GM18951 (cell line): ENCODE results near the gene ALPP.
"Not testable (repeated sequence)": the region's sequence is repeated elsewhere in the genome, so short reads cannot be mapped to it uniquely, and the experiment has no call there.

ENCODE experiments used
- POLR2A ChIP-seq: IDR thresholded peaks from 4 replicates; pipeline ENCODE4 v1.6.1; 2011; ENCODE audit warnings: mild to moderate bottlenecking; ENCODE audit not compliant: insufficient read length, insufficient read depth; ENCODE audit errors: extremely low read depth
- in situ Hi-C: fragments of 300-500 bp; cut with MboI; formaldehyde crosslinking; loops from one replicate; pipeline ENCODE4 v1.12.0; 2022; ENCODE audit warnings: low sequenced_read_pairs, mixed read lengths, inconsistent platforms; ENCODE audit not compliant: unreplicated experiment

Gene ALPP

DNA sequence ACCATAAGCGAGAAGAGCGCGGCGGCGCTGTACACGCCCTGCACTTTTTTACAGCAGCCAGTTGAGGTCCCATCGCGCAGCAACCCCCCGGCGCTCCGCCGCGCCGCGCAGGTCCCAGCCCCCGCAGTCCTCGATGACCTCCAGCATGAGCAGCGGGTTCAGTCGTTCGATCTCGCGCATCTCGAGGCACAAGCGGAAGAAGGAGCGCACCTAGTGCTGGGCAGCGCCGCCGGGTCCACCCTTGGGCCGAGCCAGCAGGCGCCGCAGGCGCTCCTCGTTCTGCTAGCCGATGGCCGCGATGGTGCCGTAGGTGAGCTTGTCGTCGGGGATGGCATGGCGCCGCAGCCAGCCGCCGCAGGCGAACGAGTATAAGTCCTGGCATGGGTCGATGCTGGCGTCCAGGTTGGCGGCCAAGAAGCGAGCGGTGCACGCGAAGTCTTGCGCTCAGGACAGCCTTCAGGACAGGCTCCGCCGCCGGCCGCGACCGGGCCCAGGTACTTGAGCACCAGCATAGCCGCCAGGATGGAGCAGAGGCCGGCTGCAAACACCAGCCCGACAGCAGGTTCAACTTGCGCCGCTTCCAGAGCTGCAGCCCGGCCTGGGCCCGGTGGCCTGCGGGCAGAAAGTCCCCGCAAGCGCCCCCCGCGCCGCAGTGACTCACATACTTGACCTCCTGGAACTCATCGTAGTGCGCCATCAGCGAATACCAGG lies 8.3 kb downstream of the ALPP start:
- in situ Hi-C loops: no loop called here
- TF ChIP-seq POLR2A: no peak

DNA sequence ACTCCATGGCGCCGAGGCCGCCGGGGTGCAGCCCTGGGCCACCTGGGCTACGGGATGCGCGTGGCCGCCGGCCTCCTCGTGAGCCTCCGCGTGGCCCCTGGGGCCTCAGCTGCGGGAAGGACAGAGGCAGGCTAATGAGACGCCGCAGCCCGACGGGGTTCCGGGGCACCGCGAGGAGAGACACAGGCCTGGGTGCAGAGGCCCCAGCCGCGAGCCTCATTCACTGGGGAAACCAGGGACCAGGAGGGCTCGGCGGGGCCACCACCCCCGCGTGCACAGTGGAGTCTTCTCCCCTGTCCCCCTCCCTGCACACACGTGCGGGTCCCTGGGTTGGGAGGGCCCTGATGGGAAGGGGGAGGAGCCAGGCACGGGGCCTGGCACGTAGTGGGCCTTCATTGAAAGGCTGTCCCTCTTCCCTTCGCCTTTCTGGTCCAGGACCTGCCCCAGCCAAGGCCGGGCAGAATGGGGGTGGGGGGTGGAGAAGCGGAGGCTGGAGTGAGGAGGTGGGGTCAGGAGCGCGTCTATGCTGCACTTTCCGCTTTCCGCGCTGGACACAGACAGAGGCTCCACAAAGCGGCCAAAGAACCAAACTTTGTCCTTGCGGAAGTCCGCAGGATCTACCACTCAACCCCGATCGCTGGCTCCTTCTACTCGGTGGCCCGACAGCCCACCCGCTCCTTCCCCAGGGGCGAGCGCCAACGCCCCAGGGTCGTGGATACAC lies 9.1 kb downstream of the ALPP start:
- TF ChIP-seq POLR2A: no peak
- in situ Hi-C loops: no loop called here

DNA sequence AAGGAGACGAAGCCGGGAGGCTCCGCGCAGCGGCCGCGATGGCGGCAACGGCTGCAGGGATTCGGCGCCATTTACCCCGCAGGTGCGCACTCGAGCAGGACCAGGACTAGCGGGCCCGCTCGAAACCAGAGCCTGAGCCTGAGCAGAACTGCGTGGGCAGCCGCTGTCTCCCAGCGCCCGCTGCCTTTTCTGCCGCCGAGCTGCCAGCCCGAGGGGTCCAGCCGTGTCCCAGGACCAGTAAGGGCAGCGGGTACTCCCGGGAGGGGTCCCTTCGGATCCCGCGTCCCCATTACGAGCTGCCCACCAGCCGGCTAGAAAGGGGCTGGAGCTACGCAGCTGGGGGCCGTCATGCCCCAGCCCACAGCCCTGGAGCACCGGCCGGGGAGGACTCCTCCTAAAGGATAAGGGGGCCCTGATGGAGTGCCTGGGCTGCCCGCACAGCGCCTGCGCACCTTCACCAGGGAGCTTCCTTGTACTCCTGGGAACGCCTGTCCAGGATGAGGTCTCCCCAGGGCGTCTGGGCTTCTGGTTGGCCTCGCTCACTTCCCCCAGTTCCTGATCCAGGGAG lies 9.9 kb downstream of the ALPP start:
- in situ Hi-C loops: no loop called here
- no peak for TF ChIP-seq POLR2A

DNA sequence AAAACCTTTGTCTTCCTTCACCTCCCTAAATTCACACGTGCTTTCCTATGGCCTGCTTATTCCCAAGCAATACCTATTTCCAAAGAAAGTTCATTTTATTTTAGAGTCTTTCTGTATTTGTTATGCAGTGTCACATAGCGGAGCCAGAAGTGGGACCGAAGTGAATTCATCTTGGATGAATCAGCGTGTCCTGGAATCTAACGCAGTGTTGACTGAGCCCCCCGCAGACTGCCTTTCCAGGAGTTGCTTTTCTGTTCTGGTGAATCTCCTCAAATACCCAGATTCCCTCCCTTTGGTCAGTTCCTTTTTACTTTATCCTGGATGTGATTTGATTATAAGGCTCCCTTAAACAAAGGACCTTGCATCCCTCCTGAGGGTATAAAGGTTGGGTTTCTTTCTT lies 10.8 kb downstream of the ALPP start:
- TF ChIP-seq POLR2A: no peak
- in situ Hi-C loops: no loop called here

DNA sequence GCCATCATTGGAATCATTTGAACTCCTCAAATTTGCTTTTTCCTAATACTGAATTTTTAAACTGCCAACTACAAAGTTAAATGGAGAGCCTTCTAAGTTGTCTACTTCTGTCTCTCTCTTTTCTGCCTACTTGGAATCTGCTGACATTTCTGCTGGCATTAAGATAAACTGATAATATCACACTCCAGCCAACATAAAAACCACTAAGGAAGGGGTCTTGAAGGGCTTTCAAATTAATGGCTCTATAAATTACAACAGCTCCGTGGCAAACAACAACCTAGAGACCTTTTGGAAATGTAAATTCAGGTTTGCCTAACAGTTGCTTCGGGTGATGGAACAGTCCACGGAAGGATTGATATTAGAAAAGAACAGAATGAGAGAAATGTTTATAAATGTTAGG lies 12.1 kb downstream of the ALPP start:
- no peak for TF ChIP-seq POLR2A
- in situ Hi-C loops: no loop called here

DNA sequence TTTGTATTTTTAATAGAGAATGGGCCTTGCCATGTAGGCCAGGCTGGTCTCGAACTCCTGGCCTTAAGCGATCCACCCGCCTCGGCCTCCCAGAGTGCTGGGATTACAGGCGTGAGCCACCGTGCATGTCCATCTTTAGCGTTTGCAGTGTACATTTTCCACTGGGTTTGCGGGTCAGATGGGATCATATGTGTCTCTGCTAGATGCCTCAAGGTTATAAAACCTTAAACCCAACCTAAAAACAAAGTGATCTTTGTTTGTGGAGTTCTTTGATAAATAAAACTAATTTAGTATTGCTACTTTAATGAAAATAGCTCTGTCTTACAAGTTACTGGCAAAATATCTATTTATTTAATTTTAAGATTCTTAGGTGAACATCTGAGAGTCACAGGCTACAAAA lies 15.0 kb downstream of the ALPP start:
- no peak for TF ChIP-seq POLR2A
- in situ Hi-C loops: no loop called here

DNA sequence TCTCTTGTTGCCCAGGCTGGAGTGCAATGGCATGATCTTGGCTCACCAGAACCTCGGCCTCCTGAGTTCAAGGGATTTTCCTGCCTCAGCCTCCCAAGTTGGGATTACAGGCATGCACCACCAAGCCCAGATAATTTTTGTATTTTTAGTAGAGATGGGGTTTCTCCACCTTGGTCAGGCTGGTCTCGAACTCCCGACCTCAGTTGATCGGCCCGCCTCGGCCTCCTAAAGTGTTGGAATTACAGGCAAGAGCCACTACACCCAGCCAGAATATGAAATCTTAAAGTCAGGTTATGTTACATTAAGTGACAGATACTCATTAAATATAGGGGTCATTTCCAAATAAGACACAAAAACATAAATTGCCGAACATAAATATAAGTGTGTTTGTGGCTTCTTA lies 15.9 kb downstream of the ALPP start:
- in situ Hi-C loops: not testable (repeated sequence)

DNA sequence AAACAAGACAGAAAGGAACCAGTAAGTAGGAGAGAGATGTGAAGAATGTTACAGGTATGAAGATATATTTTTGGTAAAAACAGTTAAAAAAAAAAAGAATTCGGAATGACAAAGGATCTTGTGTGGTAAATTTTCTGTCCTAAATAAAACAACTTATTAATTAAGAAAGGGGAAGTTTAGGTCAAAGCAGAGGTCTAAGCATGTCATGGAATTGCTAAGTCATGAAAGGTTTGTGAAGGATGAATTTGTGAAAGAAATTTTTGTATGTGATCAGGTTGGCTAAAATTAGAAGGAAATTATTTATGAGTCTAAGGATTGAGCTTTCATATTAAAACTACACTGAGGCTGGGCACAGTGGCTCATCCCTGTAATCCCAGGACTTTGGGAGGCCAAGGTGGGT lies 17.0 kb downstream of the ALPP start:
- in situ Hi-C loops: no loop called here
- TF ChIP-seq POLR2A: no peak

DNA sequence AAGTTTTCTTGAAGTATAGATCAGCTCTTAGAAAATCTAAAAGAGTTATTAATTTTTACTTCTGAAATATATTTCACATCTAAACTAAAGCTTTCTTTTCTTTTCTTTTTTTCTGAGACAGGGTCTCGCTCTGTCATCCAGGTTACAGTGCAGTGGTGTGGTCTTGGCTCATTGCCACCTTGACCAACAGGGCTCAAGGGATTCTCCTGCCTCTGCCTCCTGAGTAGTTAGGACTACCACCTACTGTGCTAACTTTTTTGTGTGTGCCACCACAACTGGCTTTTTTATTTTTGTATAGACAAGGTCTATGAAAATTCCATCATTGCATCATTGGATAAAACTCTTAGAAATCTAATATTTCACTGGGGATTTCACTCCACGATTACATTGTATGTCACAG lies 18.1 kb downstream of the ALPP start:
- in situ Hi-C loops: no loop called here
- no peak for TF ChIP-seq POLR2A

DNA sequence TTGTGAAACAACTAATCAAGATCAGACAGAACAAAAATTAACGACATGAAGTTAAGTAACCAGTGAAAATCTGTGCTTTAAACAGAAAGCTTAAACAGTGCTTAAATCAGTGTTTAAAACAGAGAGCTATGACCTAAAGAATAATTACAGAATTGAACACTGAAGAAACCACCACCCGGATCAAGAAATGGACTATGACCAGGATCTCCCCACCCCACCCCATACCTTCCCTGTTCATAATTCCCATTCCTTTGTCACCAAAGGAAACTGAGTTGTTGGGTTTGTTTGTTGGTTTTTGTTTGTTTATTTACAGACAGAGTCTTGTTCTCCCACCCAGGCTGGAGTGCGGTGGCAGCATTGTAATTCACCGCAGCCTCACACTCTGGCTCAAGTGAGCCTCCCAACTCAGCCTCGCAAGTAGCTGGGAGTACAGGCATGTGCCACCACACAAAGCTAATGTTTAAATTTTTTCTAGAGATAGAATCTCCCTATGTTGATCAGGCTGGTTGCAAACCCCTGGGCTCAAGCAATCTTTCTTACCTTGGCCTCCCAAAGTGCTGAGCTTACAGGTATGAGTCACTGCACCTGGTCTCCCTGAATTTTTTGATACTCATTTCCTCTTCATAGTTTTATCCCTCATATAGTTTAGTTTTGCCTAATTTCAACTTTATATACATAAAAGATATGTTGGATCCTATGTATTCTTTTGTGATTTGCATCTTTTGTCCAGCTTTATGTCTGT lies 19.9 kb downstream of the ALPP start:
- in situ Hi-C loops: no loop called here
- TF ChIP-seq POLR2A: no peak

DNA sequence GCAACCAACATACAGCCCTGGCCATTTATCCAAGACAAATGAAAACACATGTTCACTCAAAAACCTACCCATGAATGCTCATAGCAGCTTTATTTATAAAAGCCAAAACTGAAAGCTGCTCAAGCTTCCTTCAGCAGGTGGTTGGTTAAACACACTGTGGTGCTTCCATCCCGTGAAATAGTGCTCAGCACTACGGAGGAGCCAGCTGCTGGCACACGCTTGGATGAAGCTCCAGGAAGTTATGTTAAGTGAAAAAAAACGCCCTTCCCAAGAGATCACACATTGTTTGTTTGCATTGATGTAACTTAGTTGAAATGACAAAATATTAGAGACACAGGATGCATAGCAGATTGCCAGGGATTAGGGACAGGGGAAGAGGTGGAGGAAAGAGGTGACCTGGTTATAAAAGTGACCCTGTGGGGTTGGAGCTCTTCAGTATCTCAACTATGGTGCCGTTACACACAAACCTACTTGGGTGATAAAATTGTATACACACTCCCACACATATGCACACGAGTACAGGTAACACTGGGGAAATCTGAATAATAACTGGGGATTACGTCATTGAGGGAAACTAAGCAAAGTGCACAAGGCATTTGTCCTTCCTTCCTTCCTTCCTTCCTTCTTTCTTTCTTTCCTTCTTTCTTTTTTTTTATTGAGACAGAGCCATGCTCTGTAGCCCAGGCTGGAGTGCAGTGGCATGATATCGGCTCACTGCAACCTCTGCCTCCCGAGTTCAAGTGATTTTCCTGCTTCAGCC lies 21.9 kb downstream of the ALPP start:
- in situ Hi-C loops: no loop called here
- no peak for TF ChIP-seq POLR2A

DNA sequence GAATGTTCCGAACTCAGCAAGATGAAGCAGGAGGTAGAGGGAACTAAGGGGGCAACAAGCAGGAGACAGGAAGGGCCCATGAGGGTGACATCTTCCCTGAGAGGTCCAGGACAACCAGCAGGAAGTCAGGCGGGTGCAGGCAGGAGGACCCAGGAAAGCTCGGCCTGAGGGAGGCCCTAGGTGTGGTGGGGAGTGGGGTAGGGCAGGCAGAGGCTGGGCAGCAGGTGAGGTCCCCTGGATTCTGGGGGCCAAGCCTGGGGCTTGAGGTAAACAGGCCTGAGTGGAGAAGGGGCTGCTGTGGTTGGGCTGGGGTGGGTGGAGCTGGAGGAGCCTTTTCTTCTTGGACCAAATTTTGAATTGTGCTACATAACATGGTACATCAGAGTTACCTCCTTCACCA lies 24.0 kb downstream of the ALPP start:
- TF ChIP-seq POLR2A: no peak
- in situ Hi-C loops: no loop called here

DNA sequence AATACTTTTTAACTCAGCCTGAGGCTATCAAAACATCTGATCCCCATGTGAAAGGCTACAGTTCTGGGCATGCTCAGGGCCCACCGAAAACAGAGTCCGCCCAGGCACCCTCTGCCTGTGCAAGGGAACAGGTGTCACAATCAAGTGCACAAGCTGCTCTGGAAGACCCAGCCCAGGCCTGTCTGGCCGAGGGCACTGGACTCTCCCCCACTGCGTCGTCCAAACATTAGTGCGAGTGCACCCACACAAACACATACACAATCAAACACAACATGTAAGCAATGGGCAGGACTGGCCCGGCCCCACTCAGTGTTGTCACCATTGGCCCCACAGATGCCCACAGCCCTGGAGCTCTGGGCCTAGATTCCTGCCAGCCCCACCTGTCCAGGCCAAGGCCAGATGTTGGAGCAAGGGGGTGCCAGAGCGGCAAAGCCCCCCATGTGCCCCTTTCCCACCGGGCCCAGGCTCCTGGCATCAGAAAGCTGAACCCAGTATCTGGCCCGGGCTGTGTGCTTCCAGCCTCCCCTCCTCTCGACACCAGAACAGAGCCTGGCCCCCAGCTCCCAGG lies 27.5 kb downstream of the ALPP start:
- TF ChIP-seq POLR2A: no peak
- in situ Hi-C loops: no loop called here
